Measurements from ENCODE around the gene LARP4.

Gene LARP4

DNA sequence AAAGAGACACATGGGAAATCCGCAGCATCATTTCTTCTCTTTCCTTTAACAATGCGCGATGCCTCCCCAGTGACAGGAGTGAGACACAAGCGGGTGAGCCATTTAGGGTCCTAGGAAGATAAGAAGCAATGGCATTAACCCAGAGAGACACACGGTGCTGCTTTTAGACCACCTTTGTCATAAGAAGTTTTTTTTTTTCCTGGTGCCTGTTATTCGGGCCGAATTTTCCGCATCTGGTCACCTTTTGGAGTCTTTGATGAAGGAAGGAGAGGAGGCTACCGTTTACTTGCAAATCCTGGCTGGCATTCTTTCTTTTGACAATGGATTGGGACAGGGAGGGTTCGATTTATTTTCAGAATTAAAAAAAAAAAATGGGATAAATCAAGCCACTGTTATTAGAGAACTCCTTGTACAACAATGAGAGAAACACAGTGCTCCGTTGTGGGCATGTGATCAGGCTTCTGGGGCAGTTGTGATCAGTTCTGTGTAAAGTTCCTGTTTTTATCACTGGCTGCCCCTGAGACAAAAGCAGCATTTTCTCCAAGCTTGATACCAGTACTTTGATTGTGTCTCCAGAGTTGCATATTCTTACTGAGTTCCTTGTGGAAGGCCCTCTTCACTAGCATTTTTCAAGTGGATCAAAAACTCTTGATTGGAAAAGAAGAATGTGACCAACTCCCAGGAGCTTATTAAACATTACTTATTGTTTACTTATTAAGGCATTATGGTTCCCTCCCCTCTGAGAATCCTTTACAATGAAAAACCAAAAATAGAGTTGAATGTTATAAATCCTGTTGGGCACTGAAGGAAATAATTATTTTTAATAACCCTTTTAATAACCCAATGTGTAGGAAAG lies 105.2 kb downstream of the LARP4 start:
- no peak for TF ChIP-seq CTCF (IDR thresholded peaks at IDR 0.05; ENCODE audit: extremely low read depth, missing control alignments)
- peak; percentile 40 for DNase-seq (ENCODE audit: low spot score)

DNA sequence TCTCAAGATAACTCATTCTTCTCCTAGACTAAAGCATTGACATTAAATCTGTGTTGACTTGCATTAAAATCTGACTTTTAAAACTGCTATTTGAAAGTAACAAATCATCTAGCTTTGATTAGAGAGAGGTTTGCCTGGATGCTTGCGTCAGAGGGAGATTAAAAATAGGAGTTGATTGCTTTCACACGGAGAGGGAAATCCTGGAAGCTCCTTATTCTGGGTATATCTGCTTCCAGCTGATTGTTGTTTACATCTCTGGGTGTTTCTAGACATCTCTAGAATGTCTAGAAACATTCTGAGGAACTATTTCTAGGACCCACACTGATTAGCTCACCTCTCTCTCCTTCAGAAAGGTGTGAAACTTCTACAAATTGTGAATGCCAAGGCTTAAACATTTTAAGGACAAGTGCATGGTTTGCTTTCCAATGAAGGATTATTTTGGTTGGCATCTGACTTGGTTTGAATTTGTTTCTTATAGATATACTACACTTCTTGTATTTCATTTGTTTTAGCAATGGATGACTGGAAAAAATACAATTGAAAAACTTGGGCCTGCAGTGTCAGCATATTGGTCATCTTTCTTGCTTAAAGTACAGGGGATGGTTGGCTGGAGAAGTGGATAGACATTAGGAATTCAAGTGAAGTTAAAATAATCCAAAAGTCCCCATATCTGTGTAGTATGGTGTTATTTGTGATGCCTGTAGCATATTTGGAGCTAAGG lies 106.2 kb downstream of the LARP4 start:
- no peak for TF ChIP-seq CTCF (IDR thresholded peaks at IDR 0.05; ENCODE audit: extremely low read depth, missing control alignments)
- DNase-seq (ENCODE audit: low spot score): no peak

- TF ChIP-seq CTCF (IDR thresholded peaks at IDR 0.05; ENCODE audit: extremely low read depth, missing control alignments): no peak
- DNase-seq (ENCODE audit: low spot score): no peak
These were observed 106.8 kb downstream of the LARP4 start for GRCh38 chr12:50507474-50507838.

DNA sequence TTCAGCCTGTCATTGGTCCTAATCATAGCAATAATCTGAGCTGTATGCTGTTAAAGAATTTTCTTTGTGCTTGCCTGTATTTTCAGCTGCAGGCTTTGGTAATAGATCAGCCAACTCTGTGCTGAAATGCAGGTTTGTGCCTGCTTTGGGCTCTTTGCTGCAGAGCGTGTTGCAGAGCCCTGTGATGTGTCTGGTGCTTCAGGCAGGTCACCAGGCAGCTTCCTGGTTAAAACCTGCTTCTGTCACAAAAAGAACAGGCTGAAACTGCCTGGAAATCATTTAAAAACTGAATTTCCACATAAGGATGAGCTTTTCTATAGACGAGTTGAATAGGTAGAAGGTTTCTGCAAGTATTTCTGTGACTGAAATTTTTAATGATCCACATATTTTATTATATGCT lies 107.2 kb downstream of the LARP4 start:
- DNase-seq (ENCODE audit: low spot score): no peak
- TF ChIP-seq CTCF (IDR thresholded peaks at IDR 0.05; ENCODE audit: extremely low read depth, missing control alignments): no peak

DNA sequence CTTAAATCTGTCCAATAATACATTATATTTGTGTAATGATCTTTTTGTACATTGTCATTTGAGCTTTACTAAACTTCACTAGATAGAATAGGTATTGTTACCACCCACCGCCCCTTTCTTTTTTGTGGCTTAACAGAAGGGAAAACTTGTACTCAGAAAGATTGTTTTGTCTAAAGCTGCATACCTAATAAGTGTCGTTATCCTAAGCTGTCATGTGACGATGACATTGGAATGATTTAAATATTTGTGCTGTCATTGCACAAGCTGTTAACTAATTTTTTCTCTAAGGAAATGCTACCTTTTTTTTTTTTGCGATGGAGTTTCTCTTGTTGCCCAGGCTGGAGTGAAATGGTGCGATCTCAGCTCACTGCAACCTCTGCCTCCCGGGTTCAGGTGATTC lies 107.7 kb downstream of the LARP4 start:
- TF ChIP-seq CTCF (IDR thresholded peaks at IDR 0.05; ENCODE audit: extremely low read depth, missing control alignments): no peak
- DNase-seq (ENCODE audit: low spot score): no peak

DNA sequence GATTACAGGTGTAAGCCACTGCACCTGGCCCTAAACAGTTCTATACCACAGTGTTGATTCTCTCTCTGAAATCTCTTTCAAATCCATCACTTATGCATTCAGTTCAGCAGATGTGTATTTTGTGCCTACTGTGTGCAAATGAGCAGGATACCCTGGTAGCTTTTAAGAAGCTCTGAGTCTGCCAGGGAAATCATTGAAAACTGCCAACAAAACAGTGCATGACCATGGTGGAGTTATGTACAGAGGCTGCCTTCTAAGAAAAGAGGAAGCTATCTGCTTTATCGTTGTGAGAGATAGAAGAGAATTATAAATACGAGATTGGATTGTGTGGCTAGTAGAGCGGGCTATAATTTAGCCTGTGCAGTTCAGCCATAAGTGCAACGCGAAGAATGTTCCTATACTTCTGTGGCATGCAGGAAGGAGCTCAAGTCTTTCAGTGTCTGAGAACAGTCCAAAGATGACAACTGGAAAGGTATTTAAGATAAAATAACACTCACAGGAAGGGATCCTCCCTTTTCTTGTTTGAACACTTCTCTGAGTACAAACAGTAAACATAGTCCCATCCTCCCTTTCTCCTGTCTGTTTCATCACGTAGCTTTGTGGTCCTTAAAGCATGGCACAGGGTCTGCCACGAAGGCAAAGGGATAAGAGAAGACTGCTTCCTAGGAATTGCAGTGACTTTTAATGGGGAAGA lies 108.4 kb downstream of the LARP4 start:
- no peak for DNase-seq (ENCODE audit: low spot score)
- no peak for TF ChIP-seq CTCF (IDR thresholded peaks at IDR 0.05; ENCODE audit: extremely low read depth, missing control alignments)

Data from GM20000 (cell line).